Amniotic stem cell (primary cell): ENCODE measurements around the gene KLF13.

ENCODE experiments used
- DNase-seq: peaks from one replicate; lab custom pipeline; 2025; lab: John Stamatoyannopoulos, UW

Gene KLF13

GRCh38 chr15:31332681-31333071 is 6.0 kb downstream of the KLF13 start:
- no peak for DNase-seq

DNA sequence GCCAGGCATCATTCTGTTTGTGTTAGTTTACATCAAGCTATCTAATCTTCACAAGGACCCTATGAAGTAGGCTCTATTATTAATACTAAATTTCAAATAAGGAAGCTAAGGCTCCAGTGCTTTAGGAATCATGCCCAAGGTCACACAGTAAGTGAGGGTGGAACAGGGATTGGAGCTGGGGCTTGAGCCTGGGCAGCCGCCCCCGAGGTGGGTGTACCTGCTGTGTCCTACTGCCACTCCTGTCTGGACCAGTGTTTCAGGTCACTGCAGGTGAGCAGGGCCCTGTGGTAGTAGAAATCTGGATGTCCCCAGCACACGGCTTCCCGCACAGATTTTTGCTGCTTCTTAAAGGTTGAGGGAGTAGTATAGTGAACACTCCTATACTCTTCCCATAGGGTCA is 6.5 kb downstream of the KLF13 start:
- no peak for DNase-seq

- no peak for DNase-seq
Observed at GRCh38 chr15:31333820-31334219, 7.2 kb downstream of the KLF13 start.

GRCh38 chr15:31335989-31336592 is 9.5 kb downstream of the KLF13 start:
- DNase-seq, result no peak

GRCh38 chr15:31336593-31337295 is 10.1 kb downstream of the KLF13 start:
- no peak for DNase-seq

DNA sequence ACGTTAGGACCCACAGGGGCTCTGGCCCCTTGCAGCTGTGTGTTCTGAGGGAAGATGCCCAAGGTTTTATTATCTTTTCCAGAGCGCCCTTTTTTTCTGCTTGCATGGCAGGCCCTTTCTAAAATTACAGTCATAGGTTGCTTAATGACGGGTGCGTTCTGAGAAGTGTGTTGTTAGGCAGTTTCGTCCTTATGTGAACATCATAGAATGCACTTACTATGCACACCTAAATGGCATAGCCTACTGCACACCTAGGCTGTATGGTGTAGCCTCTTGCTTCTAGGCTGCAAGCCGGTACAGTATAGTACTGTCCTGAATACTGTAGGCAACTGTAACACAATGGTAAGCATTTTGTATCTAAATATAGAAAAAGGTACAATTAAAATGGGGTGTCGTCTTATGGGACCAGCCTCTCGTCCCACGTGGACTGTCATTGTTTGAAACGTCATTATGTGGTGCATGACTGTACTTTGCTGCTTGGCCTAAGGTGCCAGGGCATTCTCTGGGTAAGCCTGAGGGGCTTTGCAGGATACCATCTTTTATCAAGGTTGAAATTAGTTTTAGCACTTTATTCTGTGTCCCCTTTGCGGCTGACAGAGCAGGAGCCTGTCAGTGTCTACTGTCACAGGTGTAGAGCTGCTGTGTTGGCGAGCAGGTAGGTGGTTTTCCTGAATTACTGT is 10.9 kb downstream of the KLF13 start:
- DNase-seq, result no peak

DNA sequence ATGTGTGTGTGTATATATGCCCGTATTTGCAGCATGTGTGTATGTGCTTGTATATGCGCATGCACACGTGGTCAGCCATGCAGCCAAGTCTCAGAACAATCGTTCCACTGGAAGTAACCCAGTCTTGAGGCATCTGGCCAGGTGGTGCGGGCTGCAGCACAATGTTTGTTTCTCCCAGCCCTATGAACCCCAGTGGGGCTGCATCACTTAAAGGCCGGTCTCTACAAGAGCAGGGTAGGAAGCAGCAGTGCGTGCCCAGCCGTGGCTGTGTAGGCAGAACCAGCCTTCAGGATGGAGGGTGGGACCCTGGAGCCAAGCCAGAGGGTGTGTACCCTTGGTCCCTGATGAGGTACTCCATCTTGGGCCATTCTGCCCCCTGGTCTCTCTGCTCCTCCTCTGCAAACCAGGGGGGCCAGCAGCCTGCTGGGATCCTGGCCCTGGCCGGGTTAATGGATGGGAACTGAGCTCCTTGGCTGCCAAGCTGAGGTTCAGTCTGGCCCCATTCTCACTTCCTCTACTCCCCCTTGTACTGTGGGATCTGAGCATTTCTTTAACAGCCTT is 11.8 kb downstream of the KLF13 start:
- no peak for DNase-seq

- DNase-seq, result no peak
Observed at GRCh38 chr15:31338879-31339557, 12.4 kb downstream of the KLF13 start.

GRCh38 chr15:31339558-31339895 is 12.9 kb downstream of the KLF13 start:
- DNase-seq, result no peak

- DNase-seq, result no peak
Observed at GRCh38 chr15:31340047-31340446, 13.4 kb downstream of the KLF13 start.

DNA sequence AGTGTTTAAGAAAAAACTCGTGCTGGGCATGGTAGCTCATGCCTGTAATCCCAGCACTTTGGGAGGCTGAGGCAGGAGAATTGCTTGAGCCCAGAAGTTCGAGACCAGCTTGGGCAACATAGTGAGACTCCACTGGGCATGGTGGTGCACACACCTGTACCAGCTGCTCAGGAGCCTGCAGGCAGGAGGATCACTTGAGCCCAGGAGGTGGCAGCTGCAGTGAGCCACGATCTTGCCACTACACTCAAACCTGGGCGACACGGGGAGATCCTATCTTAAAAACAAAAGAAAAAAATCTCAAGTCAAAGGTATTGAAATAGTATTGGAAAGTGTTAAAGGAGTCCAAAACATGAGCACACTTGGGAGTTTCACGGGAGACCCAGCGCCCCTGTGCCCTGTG is 14.0 kb downstream of the KLF13 start:
- DNase-seq, result no peak

GRCh38 chr15:31341071-31341470 is 14.4 kb downstream of the KLF13 start:
- no peak for DNase-seq

DNA sequence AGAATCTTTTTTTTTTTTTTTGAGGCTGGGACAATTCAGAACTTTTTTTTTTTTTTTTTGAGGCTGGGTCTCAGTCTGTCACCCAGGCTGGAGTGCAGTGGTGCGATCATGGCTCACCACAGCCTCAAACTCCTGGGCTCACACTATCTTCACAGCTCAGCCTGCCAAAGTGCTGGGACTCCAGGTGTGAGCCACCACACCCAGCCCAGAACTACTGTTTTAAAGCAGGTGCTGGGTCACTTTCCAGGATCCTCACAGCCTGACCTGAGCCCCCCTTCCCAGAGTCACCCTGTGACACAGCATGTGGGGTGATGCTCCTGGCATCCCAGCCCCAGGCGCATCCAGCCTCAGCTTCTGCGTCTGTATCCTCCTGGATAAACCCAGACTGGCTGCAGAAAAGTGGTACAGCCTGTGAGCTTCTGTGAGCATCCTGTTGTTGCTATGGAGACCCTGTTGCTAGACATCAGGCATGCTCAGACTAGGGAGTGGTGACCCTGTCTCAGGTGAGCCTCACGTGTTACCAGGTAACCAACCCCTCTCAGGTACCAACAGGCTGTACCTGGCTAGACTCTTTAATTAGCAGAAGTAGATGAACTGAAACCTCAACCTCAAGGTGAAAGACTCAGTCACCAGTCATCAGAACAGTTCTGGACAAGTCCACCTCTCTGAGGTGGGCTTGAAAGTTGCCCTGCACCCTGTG is 15.0 kb downstream of the KLF13 start:
- no peak for DNase-seq

DNA sequence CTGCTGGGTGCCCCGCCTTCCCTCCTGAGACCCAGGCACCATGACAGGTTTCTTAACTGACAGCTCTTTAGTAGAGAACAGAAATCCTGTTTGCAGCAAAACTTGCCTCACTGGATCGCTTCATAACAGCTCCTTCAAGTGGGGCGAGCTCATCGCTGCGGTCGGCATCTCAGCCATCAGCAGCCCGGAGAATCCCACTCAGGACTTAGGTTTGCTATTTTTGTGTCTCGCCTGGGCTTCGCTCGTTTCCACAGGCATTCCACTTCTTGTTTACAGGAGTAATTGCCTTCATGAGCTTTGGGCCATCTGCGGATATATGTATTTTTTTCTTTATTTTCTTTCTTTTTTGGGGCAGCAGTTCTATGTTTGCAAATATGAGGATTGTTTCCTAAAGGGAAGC is 15.7 kb downstream of the KLF13 start:
- no peak for DNase-seq

DNA sequence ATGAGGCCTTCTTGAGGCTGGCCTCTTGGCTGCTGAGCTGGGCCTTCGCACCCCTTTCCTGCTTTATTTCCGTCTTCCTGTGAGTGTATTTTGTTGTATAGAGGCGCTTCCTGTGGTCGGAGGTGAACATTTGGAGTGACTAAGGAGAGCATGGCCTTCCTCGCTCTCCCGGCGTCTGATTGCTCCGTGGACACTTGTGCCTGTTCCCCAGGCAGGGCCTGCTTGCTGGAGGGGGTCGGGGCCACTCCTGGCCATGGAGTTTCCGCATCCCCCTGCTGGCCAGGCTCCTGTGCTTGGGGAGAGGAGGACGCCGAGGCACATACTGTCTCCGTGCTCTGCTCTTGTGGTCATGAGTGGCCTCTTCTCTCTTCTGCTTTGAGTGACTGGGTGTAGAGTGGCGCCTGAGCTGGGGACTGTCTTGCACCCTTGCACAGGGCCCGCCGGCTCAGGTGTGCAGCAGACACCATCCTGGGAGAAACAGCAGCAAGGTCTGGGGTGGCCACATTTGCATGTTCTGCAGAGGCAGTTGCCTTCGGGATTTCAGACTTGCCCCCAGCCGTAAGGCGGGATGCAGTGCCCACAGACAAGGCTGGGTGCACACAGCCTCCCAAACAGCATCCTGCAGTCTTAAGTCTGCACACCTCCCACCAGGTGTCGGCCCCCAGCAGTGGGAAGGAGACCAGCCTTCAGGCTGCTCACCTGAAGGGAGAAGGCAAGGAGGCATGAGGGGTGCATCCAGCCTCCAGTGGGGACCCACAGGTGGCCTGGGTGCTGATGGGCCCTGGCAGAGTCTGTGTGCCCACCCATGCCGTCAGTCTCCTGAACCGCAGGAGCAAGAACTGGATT is 16.4 kb downstream of the KLF13 start:
- DNase-seq, result no peak

- DNase-seq, result no peak
Observed at GRCh38 chr15:31343831-31344230, 17.2 kb downstream of the KLF13 start.

DNA sequence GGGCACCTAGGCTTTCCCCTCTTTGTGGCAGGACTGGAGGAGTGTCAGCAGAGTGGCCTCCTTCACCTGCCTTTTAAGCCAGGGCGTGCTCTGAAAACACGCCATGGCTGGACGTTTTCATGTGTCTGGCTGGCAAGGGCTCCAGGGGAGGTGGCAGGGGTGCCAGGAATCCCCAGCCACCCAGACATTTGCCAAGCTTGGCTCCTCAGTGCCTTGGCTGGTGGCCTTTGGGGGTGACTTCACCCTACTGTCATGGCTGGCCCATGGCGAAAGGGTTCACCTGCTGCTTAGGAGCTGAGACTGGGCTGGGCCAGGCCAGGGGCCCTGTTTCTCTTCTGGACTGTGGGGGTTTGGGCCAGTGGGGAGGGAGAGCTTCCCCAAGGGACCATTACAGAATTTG is 17.6 kb downstream of the KLF13 start:
- DNase-seq, result no peak

DNA sequence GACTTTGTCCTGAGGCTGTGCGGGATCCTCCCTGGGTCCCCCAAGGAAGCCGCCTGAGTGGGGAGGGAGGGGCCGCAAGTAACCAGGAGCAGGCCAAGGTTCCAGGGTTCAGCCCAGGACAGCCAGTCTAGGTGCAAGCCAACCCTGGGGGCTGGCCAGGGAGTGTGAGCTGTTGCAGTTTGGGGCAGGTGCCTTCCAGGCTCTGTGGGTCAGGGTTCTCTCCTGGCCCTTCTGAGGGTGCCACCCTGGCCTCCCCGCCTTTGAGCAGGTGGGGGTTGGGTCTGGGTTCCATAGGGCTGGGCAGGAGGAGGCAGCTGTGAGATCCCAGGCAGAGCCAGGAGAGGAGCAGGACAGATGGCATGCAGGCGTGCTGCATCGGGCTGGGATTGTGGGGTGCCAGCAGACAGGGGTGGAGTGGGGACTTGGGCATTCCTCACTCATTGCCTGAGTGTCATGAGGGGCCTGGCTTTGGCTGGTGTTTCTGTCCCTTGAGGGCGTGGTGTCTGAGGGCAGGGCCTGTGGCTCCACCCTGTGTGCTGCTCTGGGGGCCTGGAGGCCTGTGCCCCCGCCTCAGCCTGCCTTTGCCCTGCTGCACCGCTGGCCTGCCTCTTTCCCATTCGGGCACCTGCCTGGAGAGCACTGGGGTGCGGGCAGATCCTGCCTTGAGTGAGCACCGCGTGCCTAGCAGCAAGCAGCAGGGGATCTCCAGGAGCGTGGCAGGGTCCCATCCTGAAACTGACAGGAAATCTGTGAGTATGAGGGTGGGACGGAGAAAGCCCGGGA is 18.4 kb downstream of the KLF13 start:
- DNase-seq, result no peak

DNA sequence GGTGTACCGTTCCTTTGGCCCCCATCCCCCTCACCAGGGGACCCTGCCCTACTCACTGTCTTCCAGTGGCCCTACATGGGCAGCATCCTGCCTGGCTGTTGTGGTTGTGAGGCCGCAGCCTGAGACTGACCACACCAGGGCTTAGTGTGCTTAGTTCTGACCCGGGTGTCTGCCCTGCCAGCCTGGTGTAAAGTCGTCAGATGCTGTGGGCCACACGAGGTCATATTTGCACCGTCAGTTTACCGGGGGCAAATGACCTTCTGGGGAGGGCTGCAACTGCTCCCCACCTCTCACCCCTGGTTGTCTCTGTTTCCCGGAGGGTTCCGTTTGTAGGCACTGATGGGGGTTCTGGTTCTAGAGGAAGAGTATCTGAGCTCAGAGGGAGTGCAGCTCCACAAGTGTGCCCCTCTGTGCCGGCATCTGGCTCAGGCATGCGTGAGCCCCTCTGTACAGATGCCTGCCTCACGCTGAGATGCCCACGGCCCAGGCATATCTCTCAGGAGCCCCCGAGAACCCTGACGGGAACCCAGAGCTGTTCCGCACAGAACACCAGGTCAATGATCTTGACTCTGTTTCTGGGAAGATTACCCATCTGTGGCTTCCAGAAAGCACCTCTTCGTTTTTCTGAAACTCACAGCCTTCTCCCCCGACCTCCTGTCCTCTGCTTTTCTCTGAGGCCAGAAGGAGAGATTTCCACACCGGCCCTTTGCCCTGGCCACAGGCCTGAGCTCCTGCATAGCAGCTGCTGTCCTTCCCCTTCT is 19.2 kb downstream of the KLF13 start:
- no peak for DNase-seq
